Left renal pelvis (tissue), 4 donors: Measurements from ENCODE around the gene GALNT2. TPM values are rescaled to one million over a fixed set of nuclear protein-coding genes. Genes with fewer than 3 reads are reported as not detected.

ENCODE experiments used
- DNase-seq, 4 donors: peaks; one replicate each; pipeline ENCODE4 v3.0.0-alpha.2; 2013; ENCODE audit warnings: low read depth in 4 of 4, low spot score in 3 of 4
- polyA plus RNA-seq, 4 donors: library from polyadenylated mRNA; unstranded; fragments of 120-200 nt; gene quantifications; one replicate each; pipeline ENCODE4 v1.2.1, GENCODE V29; 2013; ENCODE audit not compliant: insufficient read length in 4 of 4

GALNT2 gene
- polyA plus RNA-seq, 4 donors = 48.2 to 58.4 (median 55.8) TPM

DNA sequence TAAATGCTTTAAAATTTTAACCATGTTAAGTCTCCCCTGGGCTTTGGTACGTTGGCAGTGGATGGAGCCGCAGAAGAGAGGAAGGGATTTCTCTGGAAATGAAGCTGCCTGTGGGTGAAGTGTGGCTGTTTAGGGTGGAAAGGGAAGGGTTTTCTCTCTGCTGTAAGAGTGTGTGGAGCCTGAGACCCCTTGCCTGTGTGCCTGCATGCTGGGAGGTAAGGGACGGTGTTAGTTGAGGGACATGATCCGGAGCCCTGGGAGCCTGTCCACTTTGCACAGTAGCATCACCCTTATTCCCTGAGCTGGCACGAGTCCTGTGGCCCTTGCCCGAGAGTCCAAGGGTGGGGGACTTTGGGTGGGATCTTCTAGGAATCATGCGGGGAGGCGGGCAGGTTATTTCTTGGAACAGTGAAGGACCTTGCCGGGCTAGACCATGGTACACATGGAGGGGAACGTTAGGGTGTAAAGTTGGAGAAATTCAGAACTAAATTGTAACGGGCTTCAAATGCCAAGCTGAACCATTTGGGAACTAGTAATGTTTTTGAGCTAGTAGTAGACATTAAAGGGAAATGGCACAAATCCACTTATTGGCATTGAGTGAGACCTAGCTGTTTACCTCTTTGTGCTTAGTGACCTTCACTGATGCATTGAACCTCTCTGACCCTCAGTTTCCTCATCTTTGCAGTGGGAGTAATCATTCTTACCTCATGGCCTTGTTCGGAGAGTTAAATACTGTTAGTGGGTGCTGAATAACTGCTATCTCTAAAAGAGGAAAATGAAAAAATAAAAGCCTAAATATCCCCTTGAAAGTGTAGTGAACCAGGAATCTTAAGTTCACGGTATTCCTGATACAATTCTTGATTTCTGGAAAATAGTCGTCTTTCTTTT lies 3.5 kb downstream of the GALNT2 start:
- DNase-seq = no peak

DNA sequence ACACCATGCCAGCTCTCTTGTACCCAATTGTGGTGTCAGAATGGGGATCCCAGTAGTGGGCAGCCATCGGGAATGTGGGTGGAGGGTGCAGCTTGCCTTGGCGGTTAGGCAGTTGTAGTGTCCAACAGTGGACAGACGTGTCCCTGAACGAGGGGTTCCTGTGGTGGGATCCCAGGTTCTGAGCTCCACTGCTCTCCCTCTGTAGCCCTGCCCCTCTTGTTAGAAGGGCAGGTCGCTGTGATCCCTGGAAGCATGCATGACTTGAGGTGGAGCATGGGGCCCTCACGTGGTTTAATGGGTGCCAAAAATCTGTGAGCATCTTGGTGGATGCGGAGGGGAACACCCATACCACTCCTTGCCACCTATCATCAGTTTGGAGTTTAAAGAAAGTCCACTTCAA lies 4.3 kb downstream of the GALNT2 start:
- no peak for DNase-seq

DNA sequence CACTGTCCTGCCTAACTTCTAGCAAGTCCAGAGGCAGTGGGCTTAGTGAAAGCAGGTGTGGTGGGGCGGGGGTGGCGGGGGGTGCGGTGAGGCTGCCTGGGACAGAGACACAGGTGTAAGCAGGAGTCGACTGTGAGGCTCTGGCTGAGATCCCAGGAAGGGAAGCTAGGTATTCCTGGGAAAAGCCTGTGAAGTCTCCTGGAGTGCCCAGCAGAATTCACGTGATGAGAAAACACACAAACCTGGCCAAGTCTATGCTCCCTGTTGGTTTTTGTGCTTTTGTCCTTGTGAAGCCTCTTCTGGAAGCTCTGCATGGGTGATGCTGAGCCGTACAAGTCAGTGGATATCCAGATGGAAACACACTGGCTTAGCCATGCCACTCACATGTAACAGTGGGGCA lies 5.3 kb downstream of the GALNT2 start:
- no peak for DNase-seq

DNA sequence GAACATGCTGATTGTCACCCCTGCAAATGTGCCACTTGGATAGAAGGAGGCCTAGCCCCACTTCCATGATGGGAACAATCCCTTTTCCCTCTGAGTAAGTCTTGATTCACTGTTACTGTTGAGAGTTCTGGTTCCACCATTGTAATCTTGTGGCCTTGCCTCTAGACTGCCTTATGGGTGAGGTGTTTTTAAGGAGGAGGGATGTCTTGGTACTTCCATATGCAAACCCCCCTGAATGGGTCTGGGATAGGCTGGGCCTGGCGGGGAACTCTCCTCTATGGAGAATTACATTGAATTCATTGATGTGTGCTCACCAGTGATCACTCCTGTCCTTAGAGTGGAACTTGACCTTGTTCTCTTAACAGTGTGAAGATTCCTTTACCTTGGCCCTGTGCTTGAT lies 5.8 kb downstream of the GALNT2 start:
- no peak for DNase-seq

DNA sequence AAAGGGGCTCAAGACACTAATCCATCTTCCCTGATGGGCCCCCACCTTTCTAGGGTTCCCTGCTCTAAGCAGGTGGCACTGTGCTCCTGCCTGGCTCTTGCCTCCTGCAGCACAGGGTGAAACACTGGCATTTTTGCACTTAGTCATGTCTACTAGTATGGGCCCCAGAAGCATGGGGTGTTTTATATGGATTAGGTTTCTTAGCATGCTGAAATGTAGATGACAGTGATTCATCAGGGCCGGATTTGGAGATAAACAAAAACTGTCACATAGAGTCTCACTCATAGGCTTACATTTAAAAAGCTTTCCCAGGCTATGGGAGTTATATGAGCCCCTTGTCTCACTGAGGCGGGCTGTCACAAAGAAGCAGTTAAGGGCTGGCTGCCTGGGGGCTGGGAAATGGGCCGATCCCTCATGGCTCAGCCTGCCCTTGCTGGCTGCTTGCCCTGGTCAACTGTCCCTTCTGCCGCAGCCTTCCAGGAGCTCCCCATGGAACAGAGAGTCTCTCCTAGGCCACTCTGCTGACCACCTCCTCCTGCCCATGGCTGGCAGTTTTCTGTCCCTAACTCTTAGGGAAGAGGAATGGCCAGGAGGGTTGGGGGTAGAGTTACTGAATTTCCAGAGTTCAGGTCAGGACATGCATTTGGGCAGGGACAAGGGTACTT lies 6.5 kb downstream of the GALNT2 start:
- no peak for DNase-seq

DNA sequence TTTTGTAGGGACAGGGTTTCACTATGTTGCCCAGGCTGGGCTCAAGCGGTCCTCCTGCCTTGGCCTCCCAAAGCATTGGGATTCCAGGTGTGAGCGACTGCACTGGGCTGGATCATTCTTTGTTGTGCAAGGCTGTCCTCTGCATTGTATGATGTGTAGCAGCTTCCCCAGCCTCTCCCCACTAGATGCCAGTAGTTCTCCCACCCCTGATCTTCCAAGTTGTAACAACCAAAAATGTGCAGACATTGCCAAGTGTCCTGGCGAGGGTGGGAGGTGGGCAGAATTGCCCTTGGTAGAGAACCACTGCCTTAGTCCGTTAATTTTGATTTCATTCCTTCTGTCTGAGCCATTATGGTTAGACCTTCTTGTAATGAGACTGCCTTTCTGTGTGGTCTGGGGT lies 7.2 kb downstream of the GALNT2 start:
- no peak for DNase-seq

DNA sequence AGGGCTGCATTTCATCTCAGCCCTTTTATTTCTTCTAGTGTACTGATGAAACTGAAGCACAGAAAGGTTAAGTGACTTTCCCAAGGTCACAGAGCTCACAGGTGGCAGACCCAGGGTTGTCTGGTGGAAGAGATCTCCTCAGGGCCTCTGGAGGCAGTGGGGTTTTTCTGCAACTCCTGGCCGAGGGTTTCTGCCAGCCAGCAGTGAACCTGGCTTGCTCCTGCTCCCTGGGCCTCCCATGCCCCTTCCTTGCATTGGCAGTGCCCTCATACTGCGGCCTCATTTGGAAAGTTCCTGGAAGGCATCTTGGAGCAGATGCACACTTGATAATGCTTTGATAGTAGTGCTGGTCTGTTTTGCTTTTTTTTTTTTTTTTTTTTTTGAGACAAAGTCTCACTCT lies 7.7 kb downstream of the GALNT2 start:
- no peak for DNase-seq

DNA sequence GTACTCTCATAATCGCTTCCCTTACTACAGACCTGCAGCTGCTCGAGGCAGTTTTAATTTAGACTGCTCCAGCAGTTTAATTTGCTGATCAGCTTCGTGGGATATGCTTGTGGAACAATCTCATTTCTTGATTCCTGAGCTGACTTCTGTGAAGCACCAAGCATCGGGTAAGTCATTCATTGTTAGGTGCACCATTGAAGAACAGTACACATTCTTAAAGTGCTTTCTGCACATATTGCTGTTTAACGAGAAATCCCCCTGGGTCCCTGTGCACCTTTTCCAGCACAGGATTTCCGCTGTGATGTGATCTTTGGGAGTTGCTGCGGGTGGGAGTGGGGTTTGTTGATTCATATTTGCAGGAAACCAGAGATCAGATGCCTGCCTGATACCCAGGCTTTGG lies 9.1 kb downstream of the GALNT2 start:
- DNase-seq = no peak

DNA sequence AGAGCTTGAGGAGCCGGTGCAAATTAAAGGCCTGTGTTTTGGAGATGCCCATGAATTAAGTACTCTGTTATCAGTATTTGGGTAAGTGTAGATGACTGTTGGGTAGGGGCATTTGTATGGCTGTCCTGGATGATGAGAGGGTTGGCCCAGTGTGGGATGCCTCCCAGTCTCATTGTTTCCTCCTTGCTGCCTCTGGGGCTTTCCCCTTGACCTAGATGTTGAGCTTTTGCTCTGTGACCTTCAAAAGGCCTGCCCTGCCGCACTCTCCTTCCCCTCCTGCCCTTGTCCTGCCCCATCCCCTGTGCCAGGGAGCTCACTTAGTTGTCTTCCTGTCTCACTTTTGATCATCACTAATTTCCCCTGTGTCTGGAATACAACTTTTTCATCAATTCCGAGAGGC lies 10.0 kb downstream of the GALNT2 start:
- DNase-seq = no peak

DNA sequence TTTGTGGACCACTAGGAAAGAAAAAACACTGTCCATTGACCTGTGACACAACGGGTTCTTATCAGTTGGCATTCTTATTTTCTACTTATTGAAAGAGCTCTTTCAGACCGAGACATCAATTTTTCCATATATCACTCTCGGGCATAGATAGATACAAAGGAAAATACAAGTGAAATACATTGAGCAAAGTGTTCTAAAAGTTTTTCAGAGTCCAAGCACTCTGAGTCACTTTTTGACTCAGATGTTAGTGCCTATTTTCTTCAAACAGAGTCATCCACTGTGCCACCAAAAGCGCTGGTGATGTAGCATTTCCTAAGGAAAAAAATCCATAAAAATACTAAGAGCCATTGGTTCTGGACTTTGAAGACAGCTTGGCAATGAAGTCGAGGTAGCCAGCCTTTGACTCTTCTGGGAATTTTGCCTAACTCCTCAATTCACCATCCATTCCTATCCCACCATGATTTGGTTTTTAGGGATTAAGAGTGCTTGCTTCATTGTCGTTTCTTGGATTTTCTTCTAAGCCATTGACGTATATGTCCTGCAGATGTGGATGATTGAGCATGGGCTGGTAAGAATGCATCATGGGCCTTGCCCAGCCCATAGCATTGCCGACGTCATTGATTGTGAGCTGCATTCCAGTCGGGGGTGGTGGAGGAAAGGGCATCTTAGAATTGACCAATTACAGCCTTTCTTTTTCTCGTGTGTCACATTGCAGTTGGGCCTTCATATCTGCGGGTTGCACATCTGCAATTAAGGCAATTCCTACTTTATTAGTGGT lies 10.6 kb downstream of the GALNT2 start:
- DNase-seq = no peak

DNA sequence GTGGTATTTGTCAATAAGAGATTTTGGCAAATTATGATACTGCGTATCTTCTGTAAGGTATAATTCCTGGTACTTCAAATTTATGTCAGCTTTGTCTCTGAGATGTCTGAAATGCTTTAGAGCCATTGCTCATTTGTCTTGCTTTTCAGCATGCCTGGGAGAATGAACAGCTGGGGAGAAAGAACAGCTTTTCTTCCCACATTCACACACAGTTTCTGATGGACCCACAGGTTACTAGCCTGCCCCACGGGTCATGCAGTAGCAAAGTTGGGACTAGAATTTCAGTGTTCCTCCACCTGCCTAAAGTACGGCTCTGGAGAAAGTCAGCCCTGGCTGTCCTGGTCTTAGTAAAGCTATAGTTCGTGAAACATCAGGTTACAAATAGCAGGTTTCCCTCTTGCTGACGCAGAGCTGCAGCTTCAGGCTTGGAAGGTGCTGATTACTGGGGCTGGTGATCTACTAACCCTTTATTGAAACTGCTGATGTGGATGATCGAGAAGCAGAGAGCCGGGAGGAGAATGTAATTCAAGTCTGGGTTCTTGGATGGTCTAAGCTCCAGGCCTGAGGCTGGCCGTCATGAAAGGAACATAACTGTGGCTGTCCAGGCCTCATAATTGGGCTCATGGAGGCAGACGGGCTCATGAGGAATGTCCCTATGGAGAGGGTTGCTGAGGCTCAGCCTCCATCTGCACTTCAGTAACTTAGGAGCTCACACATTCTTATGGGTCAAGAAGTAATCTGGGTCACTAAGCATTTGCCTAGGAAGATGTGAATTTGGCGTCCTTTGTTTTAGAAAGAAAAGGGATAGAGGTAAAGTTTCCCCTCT lies 12.4 kb downstream of the GALNT2 start:
- DNase-seq = no peak

DNA sequence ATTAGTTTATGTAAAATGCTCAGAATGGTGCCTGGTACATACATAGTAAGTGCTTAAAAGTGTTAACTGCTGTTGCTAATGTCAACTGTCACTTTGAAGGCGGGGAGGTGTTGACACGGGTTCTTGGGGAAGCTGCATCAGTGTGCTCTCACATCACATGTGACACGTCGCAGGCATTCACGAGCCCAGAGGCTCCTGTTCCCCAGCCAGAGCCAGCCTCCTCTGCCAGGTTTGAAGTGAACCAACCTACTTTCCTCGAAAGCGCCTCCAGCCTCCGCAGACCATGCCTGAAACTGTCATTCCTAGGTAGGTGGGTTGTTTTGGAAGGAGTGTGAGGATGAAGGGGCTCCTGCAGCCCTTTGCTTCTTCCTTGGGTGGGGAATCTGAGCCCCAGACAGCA lies 13.8 kb downstream of the GALNT2 start:
- DNase-seq = no peak

DNA sequence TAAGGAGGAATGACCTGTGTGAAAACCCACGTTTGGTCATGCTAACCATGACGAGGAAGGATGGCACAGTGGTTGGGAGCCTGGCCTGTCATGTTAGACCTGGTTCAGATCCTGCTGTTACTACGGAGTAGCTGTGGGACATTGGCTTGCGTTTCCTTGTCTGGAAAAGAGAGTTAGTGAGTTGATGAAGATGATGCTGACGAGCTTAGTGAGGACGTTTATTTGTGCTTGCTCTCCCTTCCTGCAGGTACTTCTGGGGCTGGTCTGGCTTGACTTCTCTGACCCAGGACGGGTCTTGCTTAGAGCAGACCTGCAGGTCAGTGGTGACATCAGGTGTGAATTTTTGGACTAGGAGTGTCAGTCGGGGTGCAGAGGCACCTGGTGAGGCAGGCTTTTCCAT lies 14.7 kb downstream of the GALNT2 start:
- DNase-seq = no peak

DNA sequence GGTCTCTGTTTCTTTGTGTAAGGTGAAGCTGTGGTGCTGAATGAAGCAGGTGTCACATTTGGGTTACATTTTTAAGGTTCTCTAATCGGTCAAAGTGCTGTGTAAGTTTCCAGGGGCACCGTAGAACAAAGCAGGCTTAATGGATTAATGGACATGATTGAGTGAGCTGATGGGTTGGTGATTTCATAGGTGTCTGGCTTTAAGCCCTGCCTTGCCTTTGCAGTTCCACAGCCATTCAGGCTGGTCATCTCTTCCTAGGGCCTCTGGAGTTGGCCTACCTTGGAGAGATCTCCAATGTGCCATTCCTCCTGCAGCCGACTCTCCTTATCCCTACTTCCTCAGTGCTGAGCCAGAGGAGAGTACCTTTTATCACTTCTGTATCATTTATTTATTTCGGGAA lies 15.2 kb downstream of the GALNT2 start:
- DNase-seq = no peak

DNA sequence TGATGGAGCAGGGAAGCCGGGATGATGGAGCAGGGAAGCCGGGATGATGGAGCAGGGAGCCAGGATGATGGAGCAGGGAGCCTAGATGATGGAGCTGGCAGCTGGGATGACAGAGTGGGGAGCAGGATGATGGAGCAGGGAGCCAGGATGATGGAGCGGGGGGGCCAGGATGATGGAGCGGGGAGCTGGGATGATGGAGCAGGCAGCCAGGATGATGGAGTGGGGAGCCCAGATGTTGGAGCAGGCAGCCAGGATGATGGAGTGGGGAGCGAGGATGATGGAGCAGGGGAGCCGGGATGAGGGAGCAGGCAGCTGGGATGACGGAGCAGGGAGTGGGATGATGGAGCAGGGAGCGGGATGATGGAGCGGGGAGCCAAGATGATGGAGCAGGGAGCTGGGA lies 16.0 kb downstream of the GALNT2 start:
- DNase-seq = no peak

DNA sequence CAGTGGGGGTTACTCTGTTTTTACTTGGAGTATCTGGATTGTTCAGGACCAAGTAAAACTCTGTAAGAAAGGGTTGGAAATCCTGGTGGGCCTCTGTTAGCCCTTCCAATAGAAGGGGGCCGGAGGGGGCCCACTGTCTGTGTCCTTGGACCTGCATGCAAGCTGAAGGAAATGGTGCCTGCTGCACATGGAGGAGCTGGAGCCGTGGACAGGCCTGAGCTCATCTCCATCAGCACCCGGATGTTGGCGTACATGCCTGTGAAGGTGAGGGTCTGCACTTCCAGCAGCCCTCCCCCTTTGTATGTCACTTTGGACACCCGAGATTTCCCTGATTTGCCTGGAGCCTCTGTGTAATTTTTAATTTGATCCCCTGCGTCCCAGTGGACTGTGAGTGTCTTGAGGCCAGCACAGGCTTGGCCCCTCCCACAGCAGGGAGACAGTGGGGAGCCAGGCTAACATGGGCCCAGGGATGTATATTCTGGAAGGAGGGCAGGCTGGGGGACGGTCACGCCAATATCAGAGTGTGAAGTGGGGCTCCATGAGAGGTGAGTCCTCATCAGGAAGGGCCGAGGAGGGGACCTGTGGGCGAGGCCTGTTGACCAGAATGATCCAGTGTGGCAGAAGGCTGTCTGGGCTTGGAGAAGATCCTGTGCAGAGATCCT lies 16.8 kb downstream of the GALNT2 start:
- DNase-seq = no peak

DNA sequence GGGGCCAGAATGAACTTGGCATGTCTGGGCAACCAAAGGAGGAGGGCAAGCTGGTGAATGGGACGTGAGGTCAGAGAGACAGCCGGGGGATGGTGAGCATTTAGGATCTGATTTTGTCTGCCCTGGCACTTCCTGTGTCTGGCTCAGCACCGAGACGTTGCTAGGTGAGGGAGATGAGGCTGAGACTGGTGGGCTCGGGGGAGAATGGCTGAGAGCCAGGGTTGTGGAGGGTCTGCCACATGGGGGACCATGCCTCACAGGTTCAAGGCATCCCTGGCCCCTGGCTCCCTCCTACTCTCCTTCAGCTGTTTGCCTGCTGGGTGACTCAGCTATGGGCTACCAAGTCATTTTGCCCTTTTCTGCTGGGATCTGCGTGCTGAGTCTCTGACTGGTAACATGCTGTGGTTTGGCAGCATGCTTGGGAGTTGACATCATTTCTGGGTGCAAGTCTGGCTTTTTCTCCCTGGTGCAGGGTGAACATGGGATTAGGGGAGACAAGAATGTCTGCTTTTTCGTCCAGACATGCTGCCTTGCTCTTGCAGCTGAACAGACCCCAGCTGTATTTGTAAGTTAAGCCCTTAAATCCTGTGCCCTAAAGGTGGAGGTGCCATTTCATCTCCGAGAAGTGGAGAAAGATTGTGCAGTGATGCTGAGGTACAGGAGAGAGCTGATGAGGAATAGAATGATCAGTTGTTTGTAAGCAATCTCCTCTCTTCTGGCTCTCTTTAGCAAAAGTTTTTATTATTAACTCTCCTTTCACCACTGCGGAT lies 17.6 kb downstream of the GALNT2 start:
- no peak for DNase-seq

DNA sequence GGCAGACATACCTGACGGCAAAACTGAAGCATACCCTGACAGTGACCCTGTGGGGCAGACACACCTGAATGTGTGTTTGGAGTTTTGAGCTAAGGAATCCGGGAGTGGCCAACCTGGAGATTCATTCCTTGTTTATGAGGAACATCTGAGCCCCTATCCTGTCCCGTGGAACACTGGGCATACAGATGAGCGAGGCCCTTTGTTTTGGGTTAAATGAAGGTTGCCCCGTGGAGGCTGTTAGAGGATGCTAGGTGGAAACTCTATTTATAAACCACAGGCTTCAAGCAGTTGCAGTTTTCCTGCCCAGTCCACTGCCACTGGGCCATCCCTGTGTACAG lies 18.1 kb downstream of the GALNT2 start:
- DNase-seq = no peak

DNA sequence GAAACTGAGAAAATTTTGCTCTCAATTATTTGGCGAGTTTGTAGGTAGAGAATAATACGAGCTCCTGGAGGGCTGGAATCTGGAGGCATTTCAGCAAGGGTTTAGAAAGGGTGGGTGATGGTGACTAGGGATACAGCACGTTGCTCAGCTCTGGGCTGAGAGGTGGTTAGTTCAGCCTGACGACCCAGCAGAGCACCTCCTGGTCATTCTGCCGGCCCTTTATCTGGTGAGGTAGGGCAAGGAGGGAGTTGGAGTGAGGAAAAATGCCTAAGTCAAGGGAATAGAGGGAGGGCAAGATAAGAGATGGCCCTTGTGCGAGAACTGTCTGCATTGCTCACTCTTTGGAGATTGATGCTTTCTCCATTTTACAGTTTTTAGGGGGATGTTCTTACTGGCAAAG lies 19.1 kb downstream of the GALNT2 start:
- DNase-seq = no peak
